Mesendoderm (in vitro differentiated cells): Measurements from ENCODE around the gene NPAS3.

ENCODE experiments used
- DNase-seq: peaks from one replicate; pipeline ENCODE4 v3.0.0; 2013
- H2AK5ac ChIP-seq: 2 replicates; pipeline ENCODE4 v1.6.1; 2013; ENCODE audit warnings: low read length, inconsistent platforms
- H2BK120ac ChIP-seq: 2 replicates; pipeline ENCODE4 v1.6.1; 2013; ENCODE audit warnings: low read depth, mild to moderate bottlenecking, low read length, moderate library complexity, mixed read lengths
- H2BK15ac ChIP-seq: replicated peaks from 2 replicates; pipeline ENCODE4 v1.6.1; 2013; ENCODE audit warnings: low read depth, mild to moderate bottlenecking, moderate library complexity
- H2BK5ac ChIP-seq: 2 replicates; pipeline ENCODE4 v1.6.1; 2013; ENCODE audit warnings: low read length, inconsistent platforms
- H3K18ac ChIP-seq: 2 replicates; pipeline ENCODE4 v1.6.1; 2013; ENCODE audit warnings: mild to moderate bottlenecking, low read length, mixed read lengths
- H3K23ac ChIP-seq: one replicate; pipeline ENCODE4 v1.6.1; 2013; ENCODE audit warnings: low read length
- H3K27ac ChIP-seq: 2 replicates; pipeline ENCODE4 v1.5.1; 2013; ENCODE audit warnings: low read depth, mild to moderate bottlenecking, inconsistent platforms, low read length, moderate library complexity
- H3K27me3 ChIP-seq: 2 replicates; pipeline ENCODE4 v1.6.1; 2013; ENCODE audit warnings: low read length, control low read depth, mild to moderate bottlenecking, inconsistent platforms; ENCODE audit not compliant: insufficient read depth, poor library complexity
- H3K36me3 ChIP-seq: 2 replicates; pipeline ENCODE4 v1.6.1; 2013; ENCODE audit warnings: low read length, inconsistent platforms; ENCODE audit not compliant: control insufficient read depth, insufficient read depth
- H3K4ac ChIP-seq: one replicate; pipeline ENCODE4 v1.6.1; 2013; ENCODE audit warnings: low read depth, mild to moderate bottlenecking, low read length, moderate library complexity
- H3K4me1 ChIP-seq: 2 replicates; pipeline ENCODE4 v1.6.1; 2013; ENCODE audit warnings: low read depth, low read length, inconsistent platforms; ENCODE audit not compliant: control insufficient read depth
- H3K4me2 ChIP-seq: 2 replicates; pipeline ENCODE4 v1.6.1; 2013; ENCODE audit warnings: low read length
- H3K4me3 ChIP-seq: 2 replicates; pipeline ENCODE4 v1.5.1; 2013; ENCODE audit warnings: mild to moderate bottlenecking, low read length
- H3K56ac ChIP-seq: one replicate; pipeline ENCODE4 v1.6.1; 2013; ENCODE audit warnings: low read length
- H3K79me1 ChIP-seq: 2 replicates; pipeline ENCODE4 v1.6.1; 2013; ENCODE audit warnings: low read length, inconsistent platforms
- H3K79me2 ChIP-seq: 2 replicates; pipeline ENCODE4 v1.6.1; 2013; ENCODE audit warnings: mild to moderate bottlenecking, low read length; ENCODE audit not compliant: control insufficient read depth, insufficient read depth
- H3K9ac ChIP-seq: 2 replicates; pipeline ENCODE4 v1.6.1; 2013; ENCODE audit warnings: low read length, inconsistent platforms
- H4K5ac ChIP-seq: one replicate; pipeline ENCODE4 v1.6.1; 2013; ENCODE audit warnings: low read length
- H4K8ac ChIP-seq: one replicate; pipeline ENCODE4 v1.6.1; 2013; ENCODE audit warnings: low read depth, mild to moderate bottlenecking, control low read depth, low read length, moderate library complexity
- WGBS: extraction: QIAGEN DNeasy Blood & Tissue Kit; methylation state at CpG from one replicate; pipeline ENCODE4 v1.1.7; 2013; ENCODE audit warnings: low lambda C conversion rate, missing lambda C conversion rate; ENCODE audit not compliant: insufficient coverage; ENCODE audit errors: extremely low coverage; 5-methylcytosine and 5-hydroxymethylcytosine counted together

NPAS3 gene

DNA sequence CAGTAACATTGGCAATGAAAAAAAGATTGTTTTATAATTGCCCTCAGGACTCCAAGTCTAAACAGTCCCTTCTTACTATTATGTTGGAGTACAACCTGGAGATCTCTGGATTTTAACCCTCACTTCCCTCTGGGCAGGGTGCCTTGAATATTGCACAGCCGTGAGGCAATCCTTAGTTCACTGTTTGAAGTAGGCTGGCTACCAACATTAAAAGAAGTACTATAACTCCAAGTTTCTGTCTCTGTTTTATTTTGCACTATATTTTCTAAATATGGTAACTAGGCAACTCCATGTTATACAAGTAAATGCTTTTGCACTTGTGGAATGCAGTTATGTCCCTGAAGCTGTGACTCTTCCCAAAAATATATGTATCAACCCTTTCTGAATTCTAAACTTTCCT lies 521.5 kb downstream of the NPAS3 start:
- H3K23ac ChIP-seq: no peak overlapping the region
- no peaks in the 10 kb centered on the region for H3K4me1 ChIP-seq
- no peak overlapping the region for H2BK120ac ChIP-seq
- no peak overlapping the region for H3K4me2 ChIP-seq
- H3K4me3 ChIP-seq: no peak overlapping the region
- no peaks in the 10 kb centered on the region for H3K79me2 ChIP-seq
- H3K79me1 ChIP-seq: no peaks in the 10 kb centered on the region
- no peak overlapping the region for H3K18ac ChIP-seq
- no peak for DNase-seq
- H4K8ac ChIP-seq: no peak overlapping the region
- H3K27me3 ChIP-seq: no peaks in the 10 kb centered on the region
- no peak overlapping the region for H3K27ac ChIP-seq
- no peak overlapping the region for H4K5ac ChIP-seq
- no peak overlapping the region for H2AK5ac ChIP-seq
- no peak overlapping the region for H3K56ac ChIP-seq
- no peak overlapping the region for H2BK15ac ChIP-seq
- no CpG with 5 or more reads among the region's 1 CpG for WGBS
- H3K9ac ChIP-seq: no peak overlapping the region
- H2BK5ac ChIP-seq: no peak overlapping the region
- H3K4ac ChIP-seq: no peak overlapping the region
- no peaks in the 10 kb centered on the region for H3K36me3 ChIP-seq

- Histone ChIP-seq H4K8ac (no peak overlapping the region), H3K79me1 (no peaks in the 10 kb centered on the region), H3K27ac (no peak overlapping the region), H3K4me1 (no peaks in the 10 kb centered on the region), H3K23ac (no peak overlapping the region), H3K56ac (no peak overlapping the region), H3K4me2 (no peak overlapping the region), H2AK5ac (no peak overlapping the region), H3K79me2 (no peaks in the 10 kb centered on the region), H3K36me3 (no peaks in the 10 kb centered on the region), H3K4ac (no peak overlapping the region), H3K27me3 (no peaks in the 10 kb centered on the region), H2BK15ac (no peak overlapping the region), H3K9ac (no peak overlapping the region), H3K4me3 (no peak overlapping the region), H4K5ac (no peak overlapping the region), H2BK5ac (no peak overlapping the region), H2BK120ac (no peak overlapping the region), H3K18ac (no peak overlapping the region)
- DNase-seq: no peak
- no CpG with 5 or more reads among the region's 4 CpGs for WGBS
Measured at GRCh38 chr14:33461036-33461435, 522.4 kb downstream of the NPAS3 start.

- Histone ChIP-seq H3K56ac (no peak overlapping the region), H4K8ac (no peak overlapping the region), H3K4me2 (no peak overlapping the region), H3K23ac (no peak overlapping the region), H3K27me3 (no peaks in the 10 kb centered on the region), H3K4me3 (no peak overlapping the region), H3K79me1 (no peaks in the 10 kb centered on the region), H3K4me1 (no peaks in the 10 kb centered on the region), H3K18ac (no peak overlapping the region), H3K79me2 (no peaks in the 10 kb centered on the region), H3K36me3 (no peaks in the 10 kb centered on the region), H2BK5ac (no peak overlapping the region), H3K9ac (no peak overlapping the region), H4K5ac (no peak overlapping the region), H2BK15ac (no peak overlapping the region), H3K4ac (no peak overlapping the region), H2BK120ac (no peak overlapping the region), H2AK5ac (no peak overlapping the region), H3K27ac (no peak overlapping the region)
- DNase-seq: no peak
- no CpG with 5 or more reads among the region's 2 CpGs for WGBS
Measured at GRCh38 chr14:33463731-33464130, 525.1 kb downstream of the NPAS3 start.

- Histone ChIP-seq H3K79me1 (no peaks in the 10 kb centered on the region), H3K23ac (no peak overlapping the region), H4K8ac (no peak overlapping the region), H2AK5ac (no peak overlapping the region), H3K36me3 (no peaks in the 10 kb centered on the region), H2BK15ac (no peak overlapping the region), H4K5ac (no peak overlapping the region), H3K4ac (no peak overlapping the region), H3K4me3 (no peak overlapping the region), H2BK5ac (no peak overlapping the region), H3K27me3 (no peaks in the 10 kb centered on the region), H3K27ac (no peak overlapping the region), H3K79me2 (no peaks in the 10 kb centered on the region), H3K4me2 (no peak overlapping the region), H3K4me1 (no peaks in the 10 kb centered on the region), H3K9ac (no peak overlapping the region), H2BK120ac (no peak overlapping the region), H3K56ac (no peak overlapping the region), H3K18ac (no peak overlapping the region)
- no CpG with 5 or more reads among the region's 10 CpGs for WGBS
- DNase-seq: no peak
Measured at GRCh38 chr14:33464254-33464962, 525.7 kb downstream of the NPAS3 start.

- Histone ChIP-seq H3K18ac (no peak overlapping the region), H3K4me3 (no peak overlapping the region), H3K23ac (no peak overlapping the region), H4K8ac (no peak overlapping the region), H3K79me1 (no peaks in the 10 kb centered on the region), H2BK5ac (peak overlapping the region; percentile 41), H3K4ac (no peak overlapping the region), H3K4me2 (no peak overlapping the region), H3K27me3 (no peaks in the 10 kb centered on the region), H3K79me2 (no peaks in the 10 kb centered on the region), H2BK15ac (no peak overlapping the region), H4K5ac (no peak overlapping the region), H3K56ac (peak overlapping the region; percentile 11), H3K4me1 (no peaks in the 10 kb centered on the region), H3K36me3 (no peaks in the 10 kb centered on the region), H3K9ac (no peak overlapping the region), H2AK5ac (no peak overlapping the region), H2BK120ac (no peak overlapping the region), H3K27ac (peak overlapping the region; percentile 12)
- DNase-seq: peak; percentile 90
- no CpG with 5 or more reads among the region's 10 CpGs for WGBS
Measured at GRCh38 chr14:33465846-33466700, 527.4 kb downstream of the NPAS3 start.
